K562 (cell line): ENCODE data around the gene AARS1. TPM values are rescaled to one million over a fixed set of nuclear protein-coding genes. Genes with fewer than 3 reads are reported as not detected.

Experiments used
- CHD7 ChIP-seq: fragments of 200-600 bp; sonication (generic); IDR thresholded peaks from one replicate; pipeline ENCODE4 v1.6.1; 2012; ENCODE audit warnings: mild to moderate bottlenecking, low read depth, low read length, inconsistent platforms
- polyA plus RNA-seq, 8 experiments: library from polyadenylated mRNA; depleted of rRNA in 4 of 8; stranded (reverse) in 5 of 8; unstranded in 3 of 8; fragments of >200 nt; fragmentation: Nextera tagmentation in 2 of 8; fragmentation: Illumina TruSeq in 1 of 8; extraction: Ambion mirVana in 2 of 8; extraction: Trizol in 1 of 8; gene quantifications; 2 replicates each; pipeline versions ENCODE4 v1.2.1 to v1.2.3, GENCODE V29; 2011 to 2014; ENCODE audit warnings: inconsistent platforms in 1 of 8, missing spikeins in 1 of 8
- total RNA-seq, 7 experiments: library from RNA; depleted of rRNA in 6 of 7; stranded (reverse); fragments of >200 nt in 6 of 7; fragmentation: Illumina TruSeq in 2 of 7; extraction: Trizol in 2 of 7; gene quantifications; 2 replicates each; pipeline versions ENCODE4 v1.2.1 to v1.2.3, GENCODE V29; 2011 to 2021; ENCODE audit warnings: low replicate concordance in 1 of 7

The AARS1 gene
- total and polyA plus RNA-seq, 9 of the 15 experiments (the other 6 are each of a cell fraction or from before 2014, with no cell fraction given), result 50.1 to 235 (median 174) TPM

DNA sequence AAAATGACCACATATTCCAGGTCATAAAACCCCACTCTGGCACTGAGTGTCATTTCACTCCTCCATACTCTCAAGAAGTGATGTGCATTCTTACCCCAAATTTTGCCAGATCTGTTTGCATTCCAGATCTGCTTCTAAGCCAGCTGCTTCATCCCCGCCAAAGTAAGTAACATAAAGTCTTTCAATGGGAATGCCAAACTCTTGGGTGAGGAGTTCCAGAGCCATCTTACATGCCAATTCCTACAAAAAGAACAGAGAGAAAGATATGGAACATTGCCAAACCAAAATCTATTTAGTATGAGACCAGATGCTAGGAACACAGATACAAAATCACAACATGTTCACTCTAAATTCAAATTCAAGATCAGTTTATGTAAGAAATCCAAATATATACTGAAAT lies 12.9 kb downstream of the AARS1 start (continued):
- no peak for TF ChIP-seq CHD7
